HEK293 (cell line): Measurements from ENCODE around the gene TUBD1.

Experiments
- CTCF ChIA-PET: fragments of 350-600 bp; formaldehyde crosslinking; extraction: SDS; loops from one replicate; lab custom pipeline; 2021; ENCODE audit warnings: antibody characterized with exemption; lab: Yijun Ruan, JAX
- POLR2A ChIA-PET: fragments of 300-600 bp; formaldehyde crosslinking; extraction: SDS; loops from one replicate; lab custom pipeline; 2020; ENCODE audit warnings: antibody characterized with exemption, inconsistent platforms; lab: Yijun Ruan, JAX
- H3K27ac ChIP-seq: fragments of 200-500 bp; sonication (Bioruptor generic); 2 replicates; pipeline ENCODE4 v1.5.1; 2014; ENCODE audit warnings: low read depth, low read length, control low read depth, inconsistent platforms; ENCODE audit errors: extremely low read depth
- H3K36me3 ChIP-seq, 2 experiments: fragments of 200-500 bp in 1 of 2; sonication (Bioruptor generic) in 1 of 2; 1 replicate in 1 of 2; 2 replicates in 1 of 2; pipeline ENCODE4 v1.5.1; 2014 to 2017; ENCODE audit warnings: inconsistent platforms in 2 of 2, low read length in 2 of 2; ENCODE audit not compliant: control insufficient read depth in 2 of 2, insufficient read depth in 1 of 2
- H3K4me1 ChIP-seq: fragments of 200-500 bp; sonication (Bioruptor generic); 2 replicates; pipeline ENCODE4 v1.5.1; 2014; ENCODE audit warnings: mild to moderate bottlenecking, low read length, inconsistent platforms; ENCODE audit not compliant: control insufficient read depth, insufficient read depth
- H3K4me3 ChIP-seq: 2 replicates; pipeline ENCODE4 v1.5.1; 2011; ENCODE audit warnings: low read depth, mild to moderate bottlenecking, control low read depth, low read length, moderate library complexity
- H3K9me3 ChIP-seq: fragments of 200-500 bp; sonication (Bioruptor generic); 2 replicates; pipeline ENCODE4 v1.5.1; 2014; ENCODE audit warnings: low read depth, low read length, inconsistent platforms; ENCODE audit not compliant: control insufficient read depth, insufficient read depth
- HOXD13 ChIP-seq: sonication (generic); formaldehyde crosslinking; IDR thresholded peaks from 2 replicates; pipeline ENCODE4 v1.8.0; 2022; ENCODE audit warnings: missing genetic modification reagents, borderline replicate concordance
- MEIS1 ChIP-seq: sonication (generic); formaldehyde crosslinking; IDR thresholded peaks from 2 replicates; pipeline ENCODE4 v1.8.1; 2022; ENCODE audit warnings: missing genetic modification reagents, mild to moderate bottlenecking, borderline replicate concordance
- OVOL3 ChIP-seq: fragments of 450-650 bp; formaldehyde crosslinking; IDR thresholded peaks from 2 replicates; pipeline ENCODE4 v1.5.1; 2016; ENCODE audit warnings: missing biosample characterization, missing genetic modification characterization
- SALL2 ChIP-seq: fragments of 450-650 bp; formaldehyde crosslinking; IDR thresholded peaks from 2 replicates; pipeline ENCODE4 v1.5.0; 2017; ENCODE audit warnings: missing biosample characterization, mild to moderate bottlenecking, missing genetic modification characterization, borderline replicate concordance
- SP2 ChIP-seq: fragments of 450-650 bp; formaldehyde crosslinking; IDR thresholded peaks from 2 replicates; pipeline ENCODE4 v1.5.1; 2016; ENCODE audit warnings: missing biosample characterization, missing genetic modification characterization
- ZBTB7A ChIP-seq: fragments of 450-650 bp; formaldehyde crosslinking; IDR thresholded peaks from 2 replicates; pipeline ENCODE4 v1.5.1; 2016; ENCODE audit warnings: low read depth, missing biosample characterization, missing genetic modification characterization
- ZNF133 ChIP-seq: fragments of 450-650 bp; formaldehyde crosslinking; IDR thresholded peaks from 2 replicates; pipeline ENCODE4 v1.5.1; 2016; ENCODE audit warnings: missing biosample characterization, missing genetic modification characterization
- ZNF214 ChIP-seq: fragments of 450-650 bp; formaldehyde crosslinking; IDR thresholded peaks from 2 replicates; pipeline ENCODE4 v1.5.1; 2017; ENCODE audit warnings: missing biosample characterization, mild to moderate bottlenecking, missing genetic modification characterization, borderline replicate concordance
- ZNF239 ChIP-seq: fragments of 450-650 bp; formaldehyde crosslinking; IDR thresholded peaks from 2 replicates; pipeline ENCODE4 v1.5.1; 2016; ENCODE audit warnings: missing biosample characterization, missing genetic modification characterization
- ZNF510 ChIP-seq: fragments of 450-650 bp; formaldehyde crosslinking; IDR thresholded peaks from 2 replicates; pipeline ENCODE4 v1.5.1; 2018; ENCODE audit warnings: mild to moderate bottlenecking, missing genetic modification characterization, missing biosample characterization; ENCODE audit not compliant: insufficient replicate concordance
- ZNF521 ChIP-seq: fragments of 450-650 bp; formaldehyde crosslinking; IDR thresholded peaks from 2 replicates; pipeline ENCODE4 v1.5.1; 2017; ENCODE audit warnings: missing biosample characterization, mild to moderate bottlenecking, missing genetic modification characterization
- ZNF561 ChIP-seq: fragments of 450-650 bp; IDR thresholded peaks from 2 replicates; pipeline ENCODE4 v1.5.1; 2018; ENCODE audit warnings: missing biosample characterization, missing genetic modification characterization, borderline replicate concordance
- ZNF626 ChIP-seq: fragments of 450-650 bp; sonication (Bioruptor Pico); formaldehyde crosslinking; IDR thresholded peaks from 2 replicates; pipeline ENCODE4 v1.5.1; 2018; ENCODE audit warnings: missing biosample characterization, missing genetic modification characterization, inconsistent platforms
- ZNF776 ChIP-seq: fragments of 450-650 bp; formaldehyde crosslinking; IDR thresholded peaks from 2 replicates; pipeline ENCODE4 v1.5.0; 2017; ENCODE audit warnings: missing biosample characterization, missing genetic modification characterization, borderline replicate concordance
- ZNF777 ChIP-seq: fragments of 450-650 bp; formaldehyde crosslinking; IDR thresholded peaks from 2 replicates; pipeline ENCODE4 v1.5.1; 2017; ENCODE audit warnings: missing biosample characterization, missing genetic modification characterization, borderline replicate concordance
- ZNF837 ChIP-seq: fragments of 450-650 bp; formaldehyde crosslinking; IDR thresholded peaks from 2 replicates; pipeline ENCODE4 v1.5.1; 2016; ENCODE audit warnings: missing biosample characterization, missing genetic modification characterization
- TF ChIP-seq, protein P1 (sequence below): fragments of 450-650 bp; formaldehyde crosslinking; IDR thresholded peaks from 2 replicates; pipeline ENCODE4 v1.5.1; 2016; ENCODE audit warnings: missing biosample characterization, missing genetic modification characterization
- TF ChIP-seq, protein P2 (sequence below): fragments of 450-650 bp; formaldehyde crosslinking; IDR thresholded peaks from 2 replicates; pipeline ENCODE4 v1.5.0; 2017; ENCODE audit warnings: missing biosample characterization, missing genetic modification characterization, borderline replicate concordance

Gene TUBD1

DNA sequence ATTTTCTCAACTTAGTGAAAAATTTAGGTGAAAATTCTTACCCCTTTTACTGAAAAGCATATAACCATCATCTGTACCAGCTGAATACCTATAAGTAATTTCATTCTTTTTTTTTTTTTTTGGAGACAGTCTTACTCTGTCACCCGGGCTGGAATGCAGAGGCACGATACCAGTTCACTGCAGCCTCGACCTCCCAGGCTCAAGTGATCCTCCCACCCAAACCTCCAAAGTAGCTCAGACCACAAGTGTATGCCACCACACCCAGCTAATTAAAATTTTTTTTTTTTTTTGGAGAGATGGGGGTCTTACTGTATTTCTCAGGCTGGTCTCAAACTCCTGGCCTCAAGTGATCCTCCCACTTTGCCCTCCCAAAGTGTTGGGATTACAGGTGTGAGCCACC, 33.8 kb downstream of the TUBD1 start:
- Histone ChIP-seq H3K4me1 (no peaks in the 10 kb centered on the region), H3K27ac (no peak overlapping the region), H3K9me3 (no peaks in the 10 kb centered on the region), H3K36me3 (peaks cover 27 to 30% of the 10 kb centered on the region in 2 experiments), H3K4me3 (no peak overlapping the region)
- ChIA-PET CTCF (interaction anchor here (0.6 to 2.9 kb wide), 15 partner anchors 10 to 299 kb away, joined by 3 to 13 read pairs (median 3); no protein-coding TSS in a partner anchor), POLR2A (interaction anchor here (0.6 to 1.5 kb wide), 7 partner anchors 8 to 105 kb away, joined by 3 to 13 read pairs (median 4); partner anchors contain the start of genes RPS6KB1 and TUBD1)
- no peak for TF ChIP-seq ZNF626 (tag by site-specific recombination)
- TF ChIP-seq HOXD13: no peak
- no peak for TF ChIP-seq SP2 (tag by site-specific recombination)
- TF ChIP-seq MEIS1 (CRISPR knock-in tag): no peak
- no peak for TF ChIP-seq ZNF239
- no peak for TF ChIP-seq ZNF561 (tag by site-specific recombination)
- no peak for TF ChIP-seq ZNF776 (tag by site-specific recombination)
- no peak for TF ChIP-seq ZNF133 (tag by site-specific recombination)

DNA sequence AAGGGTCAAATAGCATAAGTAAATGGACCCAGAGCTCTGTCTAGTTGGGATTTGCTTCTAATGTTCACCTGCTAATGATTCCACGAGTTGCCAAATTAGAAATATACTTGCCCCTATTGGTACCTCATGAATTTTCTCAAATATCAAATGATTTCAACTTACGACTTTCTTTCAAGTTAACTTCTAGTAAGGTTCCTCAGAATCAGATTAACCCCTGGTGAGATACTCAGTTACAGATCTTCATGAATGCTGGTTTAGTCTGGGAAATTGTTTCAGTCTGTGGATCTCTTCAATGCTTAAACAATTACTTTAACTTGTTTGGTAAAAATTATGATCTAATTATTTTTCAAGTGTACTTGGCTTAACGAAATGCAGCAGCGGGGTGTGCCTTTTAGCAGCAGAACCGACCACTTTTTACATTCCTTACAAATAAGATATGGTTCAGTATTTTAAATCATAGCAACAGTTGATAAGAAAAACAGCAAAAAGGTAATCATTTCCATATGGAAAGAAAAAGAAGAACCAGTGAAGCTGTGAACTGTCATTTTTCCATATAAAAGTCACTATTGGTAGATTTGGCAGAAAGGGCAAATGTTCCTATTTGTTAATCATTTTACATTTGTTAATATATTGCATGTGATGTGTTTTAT, 34.5 kb downstream of the TUBD1 start:
- Histone ChIP-seq H3K4me3 (no peak overlapping the region), H3K27ac (no peak overlapping the region), H3K4me1 (no peaks in the 10 kb centered on the region), H3K36me3 (peaks cover 21 to 23% of the 10 kb centered on the region in 2 experiments), H3K9me3 (no peaks in the 10 kb centered on the region)
- CTCF ChIA-PET: interaction anchor here (0.8 to 2.9 kb wide), 9 partner anchors 10 to 178 kb away, joined by 3 to 13 read pairs (median 4); no protein-coding TSS in a partner anchor
- POLR2A ChIA-PET: interaction anchor here (1.3 to 1.5 kb wide), 3 partner anchors 13 to 105 kb away, joined by 4 to 16 read pairs (median 11); no protein-coding TSS in a partner anchor
- no peak for TF ChIP-seq ZNF521 (tag by site-specific recombination)
- no peak for TF ChIP-seq ZNF837 (tag by site-specific recombination)
- TF ChIP-seq, protein P1, sequence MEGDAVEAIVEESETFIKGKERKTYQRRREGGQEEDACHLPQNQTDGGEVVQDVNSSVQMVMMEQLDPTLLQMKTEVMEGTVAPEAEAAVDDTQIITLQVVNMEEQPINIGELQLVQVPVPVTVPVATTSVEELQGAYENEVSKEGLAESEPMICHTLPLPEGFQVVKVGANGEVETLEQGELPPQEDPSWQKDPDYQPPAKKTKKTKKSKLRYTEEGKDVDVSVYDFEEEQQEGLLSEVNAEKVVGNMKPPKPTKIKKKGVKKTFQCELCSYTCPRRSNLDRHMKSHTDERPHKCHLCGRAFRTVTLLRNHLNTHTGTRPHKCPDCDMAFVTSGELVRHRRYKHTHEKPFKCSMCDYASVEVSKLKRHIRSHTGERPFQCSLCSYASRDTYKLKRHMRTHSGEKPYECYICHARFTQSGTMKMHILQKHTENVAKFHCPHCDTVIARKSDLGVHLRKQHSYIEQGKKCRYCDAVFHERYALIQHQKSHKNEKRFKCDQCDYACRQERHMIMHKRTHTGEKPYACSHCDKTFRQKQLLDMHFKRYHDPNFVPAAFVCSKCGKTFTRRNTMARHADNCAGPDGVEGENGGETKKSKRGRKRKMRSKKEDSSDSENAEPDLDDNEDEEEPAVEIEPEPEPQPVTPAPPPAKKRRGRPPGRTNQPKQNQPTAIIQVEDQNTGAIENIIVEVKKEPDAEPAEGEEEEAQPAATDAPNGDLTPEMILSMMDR (tag by site-specific recombination): no peak
- TF ChIP-seq ZNF777 (tag by site-specific recombination): no peak
- no peak for TF ChIP-seq SALL2
- no peak for TF ChIP-seq ZNF214 (tag by site-specific recombination)
- TF ChIP-seq, protein P2, sequence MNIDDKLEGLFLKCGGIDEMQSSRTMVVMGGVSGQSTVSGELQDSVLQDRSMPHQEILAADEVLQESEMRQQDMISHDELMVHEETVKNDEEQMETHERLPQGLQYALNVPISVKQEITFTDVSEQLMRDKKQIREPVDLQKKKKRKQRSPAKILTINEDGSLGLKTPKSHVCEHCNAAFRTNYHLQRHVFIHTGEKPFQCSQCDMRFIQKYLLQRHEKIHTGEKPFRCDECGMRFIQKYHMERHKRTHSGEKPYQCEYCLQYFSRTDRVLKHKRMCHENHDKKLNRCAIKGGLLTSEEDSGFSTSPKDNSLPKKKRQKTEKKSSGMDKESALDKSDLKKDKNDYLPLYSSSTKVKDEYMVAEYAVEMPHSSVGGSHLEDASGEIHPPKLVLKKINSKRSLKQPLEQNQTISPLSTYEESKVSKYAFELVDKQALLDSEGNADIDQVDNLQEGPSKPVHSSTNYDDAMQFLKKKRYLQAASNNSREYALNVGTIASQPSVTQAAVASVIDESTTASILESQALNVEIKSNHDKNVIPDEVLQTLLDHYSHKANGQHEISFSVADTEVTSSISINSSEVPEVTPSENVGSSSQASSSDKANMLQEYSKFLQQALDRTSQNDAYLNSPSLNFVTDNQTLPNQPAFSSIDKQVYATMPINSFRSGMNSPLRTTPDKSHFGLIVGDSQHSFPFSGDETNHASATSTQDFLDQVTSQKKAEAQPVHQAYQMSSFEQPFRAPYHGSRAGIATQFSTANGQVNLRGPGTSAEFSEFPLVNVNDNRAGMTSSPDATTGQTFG (tag by site-specific recombination): no peak
- no peak for TF ChIP-seq ZNF510 (tag by site-specific recombination)
- TF ChIP-seq OVOL3 (tag by site-specific recombination): no peak
- no peak for TF ChIP-seq ZBTB7A
